ENCODE results near the gene PFKL.
"Not testable (repeated sequence)": the region's sequence is repeated elsewhere in the genome, so short reads cannot be mapped to it uniquely, and the experiment has no call there.

PFKL gene

DNA sequence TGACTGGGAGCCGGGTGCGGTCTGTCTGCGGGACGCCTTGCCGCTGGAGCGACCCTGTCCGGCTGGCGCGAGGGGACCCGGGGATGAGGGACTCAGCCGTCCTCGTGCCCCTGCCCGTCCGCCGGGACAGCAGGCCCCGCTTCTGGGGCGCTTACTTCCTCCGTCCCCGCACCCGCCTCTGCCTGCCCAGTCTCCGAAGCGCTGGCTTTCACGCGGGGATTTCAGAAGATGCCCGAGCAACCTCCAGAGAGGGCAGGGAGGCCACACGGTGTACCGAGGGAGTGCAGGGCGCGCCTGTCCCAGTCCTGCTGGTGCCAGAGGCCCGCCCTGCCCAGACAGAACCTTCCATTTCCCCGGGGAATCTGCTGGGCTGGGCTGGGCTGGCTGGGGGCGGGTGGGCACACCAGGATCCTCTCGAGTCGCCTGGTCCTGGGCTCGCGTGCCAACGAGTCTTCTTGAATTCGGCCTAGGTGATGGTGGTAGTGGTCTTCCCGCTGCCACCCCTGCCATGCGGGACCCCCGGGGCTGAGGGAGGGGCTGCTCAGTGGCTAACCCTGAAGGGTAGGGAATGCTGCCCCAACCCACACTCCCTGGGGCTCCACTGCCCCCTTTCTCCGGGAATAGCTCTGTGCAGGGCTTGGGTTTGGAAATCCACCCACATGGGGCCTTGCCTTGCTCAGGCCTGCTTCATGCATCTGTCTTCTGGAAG, 51.1 kb downstream of the PFKL start:
- no peak for DNase-seq
- intact Hi-C loops (cut with DNase I): no loop called here

DNA sequence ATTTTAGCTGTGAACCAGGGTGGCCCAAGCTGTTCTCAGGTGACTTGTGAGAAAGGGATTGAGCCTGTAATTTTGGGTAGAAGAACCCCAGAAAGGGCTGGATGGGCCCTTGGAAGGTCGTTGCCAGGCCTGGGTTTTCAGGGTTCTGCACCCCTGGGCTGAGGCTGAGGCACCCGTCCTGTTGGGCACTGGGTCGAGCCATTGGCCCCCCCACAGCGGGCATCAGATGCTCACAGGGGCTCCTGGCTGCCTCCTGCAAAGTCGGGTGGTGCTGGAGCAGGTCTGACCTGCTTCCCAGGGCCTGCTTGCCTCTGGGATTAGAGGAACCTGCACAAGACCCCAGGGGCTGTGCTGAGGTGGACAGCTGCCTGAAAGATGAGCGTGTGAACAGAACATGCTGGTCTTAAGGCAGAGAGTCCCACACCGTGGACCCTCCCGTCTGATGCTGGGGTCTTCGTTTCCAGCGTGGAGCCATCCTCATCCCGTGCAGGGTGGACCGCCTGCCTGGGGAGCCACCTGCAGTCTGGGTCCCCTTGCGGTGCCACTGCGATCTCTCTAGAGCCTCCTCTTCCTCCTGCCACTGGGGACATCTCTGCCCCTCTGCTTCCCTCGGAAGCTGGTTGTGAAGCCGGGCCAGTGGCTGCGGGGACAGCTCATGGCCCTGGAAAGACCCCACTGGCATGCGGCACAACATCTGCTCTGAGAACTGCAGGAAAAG, 51.8 kb downstream of the PFKL start:
- intact Hi-C loops (cut with DNase I): no loop called here
- no peak for DNase-seq

DNA sequence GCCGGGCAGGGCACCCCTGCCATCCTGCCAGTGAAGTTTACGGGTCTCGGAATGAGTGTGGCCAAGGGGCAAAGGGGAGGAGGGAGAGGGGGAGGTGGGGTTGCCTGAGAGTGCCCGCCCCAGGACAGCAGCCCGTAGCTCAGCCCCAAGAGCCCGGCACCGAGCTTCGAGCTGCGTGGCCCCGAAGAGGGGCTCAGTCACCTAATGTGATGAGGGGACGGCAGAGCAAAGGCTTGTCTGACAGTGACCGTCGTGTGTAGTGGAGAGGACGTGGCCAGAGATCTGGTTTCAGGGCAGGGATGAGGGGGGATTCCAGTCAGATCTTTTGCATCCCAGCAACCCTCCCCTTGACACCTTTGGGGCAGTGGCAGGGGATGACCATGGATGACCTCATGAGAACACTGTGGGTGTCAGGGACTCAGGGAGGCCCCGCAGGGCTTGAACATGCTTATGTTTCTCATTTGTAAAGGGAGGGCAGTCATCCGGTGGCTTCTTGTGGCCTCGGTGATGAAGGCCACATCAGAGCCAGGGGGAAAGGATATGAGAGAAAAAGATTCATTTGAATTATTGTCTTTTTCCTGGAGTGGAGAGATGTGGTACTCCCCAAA, 52.5 kb downstream of the PFKL start:
- no peak for DNase-seq
- intact Hi-C loops (cut with DNase I): no loop called here

DNA sequence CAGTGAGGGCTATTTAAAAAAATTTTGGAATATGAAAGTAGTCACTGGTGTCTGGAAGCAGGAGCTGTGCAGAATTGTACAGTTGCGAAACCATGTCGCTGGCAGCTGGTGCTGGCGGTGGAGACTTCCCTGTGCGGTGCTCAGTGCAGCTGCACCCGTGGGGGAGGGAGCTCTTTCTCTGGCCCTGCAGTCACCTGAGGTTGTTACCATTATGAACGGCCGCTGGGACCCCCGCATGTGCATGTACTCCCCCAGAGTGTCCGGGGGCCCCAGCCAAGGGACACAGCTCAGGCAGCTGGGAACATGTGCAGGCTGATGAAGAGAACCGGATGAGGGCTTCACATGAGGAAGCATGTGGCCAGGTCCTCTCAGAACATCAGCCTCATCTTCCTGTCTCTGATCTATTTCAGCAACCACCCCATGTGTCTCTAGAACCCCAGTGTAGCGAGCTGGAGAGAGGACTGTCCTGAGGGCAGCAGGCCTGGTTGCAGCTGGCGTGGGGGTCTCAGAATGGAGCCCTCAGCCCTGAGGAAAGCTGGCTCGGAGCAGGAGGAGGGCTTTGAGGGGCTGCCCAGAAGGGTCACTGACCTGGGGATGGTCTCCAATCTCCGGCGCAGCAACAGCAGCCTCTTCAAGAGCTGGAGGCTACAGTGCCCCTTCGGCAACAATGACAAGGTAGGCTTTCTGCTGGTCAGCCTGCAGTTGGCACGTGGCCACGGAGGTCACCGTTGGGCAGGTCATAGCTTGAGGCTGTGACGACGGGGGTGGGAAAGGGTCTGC, 53.5 kb downstream of the PFKL start, which contains the start of gene TRPM2:
Gene TRPM2, plus strand, starts transcription at position 431 of the 780 bp plus-strand sequence. Its CDS starts 80 bp downstream, at position 511.
- intact Hi-C loops (cut with DNase I): no loop called here
- DNase-seq: peak in 7 of 42 donors; percentile 15 to 58 (median 47)

DNA sequence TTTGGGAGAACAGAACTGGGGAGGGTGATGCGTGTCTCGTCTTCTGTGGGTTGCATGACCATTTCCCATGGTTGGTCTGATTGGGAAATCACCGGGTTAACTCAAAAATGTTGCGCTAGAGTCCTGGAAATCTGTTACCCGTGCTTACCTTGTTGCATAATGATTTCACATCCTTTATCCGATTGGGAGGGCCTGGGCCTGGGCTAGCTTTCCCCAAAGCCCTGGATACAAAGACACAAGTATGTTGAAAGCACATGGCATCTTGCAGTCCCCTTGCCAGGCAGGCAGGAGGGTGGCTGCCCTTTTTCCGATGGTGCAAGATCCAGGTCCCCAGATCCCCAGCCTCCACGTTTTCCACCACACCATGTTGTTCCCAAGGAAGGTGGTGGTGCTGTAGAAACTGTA, 54.1 kb downstream of the PFKL start:
- DNase-seq: no peak
- intact Hi-C loops (cut with DNase I): no loop called here

DNA sequence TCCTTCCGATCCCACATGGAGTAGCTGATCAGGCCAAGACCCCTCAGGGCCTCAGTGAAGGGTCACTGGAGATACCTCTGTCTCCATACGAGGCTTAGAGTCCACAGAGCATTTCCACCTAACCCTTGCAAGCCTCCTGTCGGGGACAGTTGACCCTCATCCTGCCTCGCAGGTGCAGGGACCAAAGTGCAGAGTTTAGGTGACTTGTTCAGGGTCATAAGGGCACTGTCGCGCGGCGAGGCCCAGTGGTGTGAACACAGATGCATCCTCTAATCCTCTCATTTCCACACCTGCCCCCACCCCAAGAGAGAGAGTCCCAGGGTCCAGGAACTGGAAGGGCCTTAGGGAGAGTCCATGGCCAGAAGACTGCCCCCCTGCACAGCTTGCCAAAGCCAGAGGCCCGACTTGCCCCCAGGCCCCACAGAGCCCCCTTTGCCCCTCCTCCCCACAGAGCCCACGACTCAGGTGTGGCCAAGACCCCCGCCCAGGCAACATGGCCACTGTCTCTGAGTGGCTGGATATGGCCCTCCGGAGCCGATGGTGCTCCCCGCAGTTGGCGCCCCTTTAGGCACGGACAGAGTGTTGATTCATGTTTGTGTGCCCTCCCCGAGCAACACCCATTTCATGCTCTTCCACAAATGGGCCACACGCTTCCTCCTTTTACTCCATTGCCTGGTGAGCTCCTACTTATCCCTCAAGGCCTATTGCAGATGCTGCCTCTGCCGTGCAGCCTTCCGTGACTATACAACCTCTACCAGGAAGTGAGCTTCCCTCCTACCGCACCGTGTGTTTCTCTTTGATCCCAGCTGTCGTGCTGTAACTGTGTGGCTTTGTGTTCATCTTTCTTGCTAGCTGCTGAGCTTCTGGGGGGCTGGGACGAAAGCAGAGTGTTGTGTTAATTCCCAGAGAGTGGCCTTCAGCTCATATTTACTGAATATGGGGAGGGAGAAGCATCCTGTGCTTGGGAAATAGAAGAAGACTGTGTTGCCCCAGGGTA, 55.2 kb downstream of the PFKL start:
- DNase-seq: no peak
- intact Hi-C loops (cut with DNase I): no loop called here

DNA sequence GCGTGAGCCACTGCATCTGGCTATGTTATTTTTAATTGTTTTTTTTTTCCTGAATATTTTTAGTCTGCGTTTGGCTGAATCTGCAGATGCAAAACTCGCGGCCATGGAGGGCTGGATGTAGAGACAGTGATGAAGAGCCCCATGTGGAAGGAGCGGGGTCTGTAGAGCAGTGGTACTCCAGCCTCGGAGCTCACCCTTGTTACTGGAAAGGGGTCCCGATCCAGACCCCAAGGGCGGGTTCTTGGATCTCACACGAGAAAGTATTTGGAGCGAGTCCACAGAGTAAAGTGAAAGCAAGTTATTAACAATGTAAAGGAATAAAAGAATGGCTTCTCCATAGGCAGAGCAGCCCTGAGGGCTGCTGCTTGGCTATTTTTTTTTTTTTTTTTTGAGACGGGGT, 56.3 kb downstream of the PFKL start:
- intact Hi-C loops (cut with DNase I): no loop called here
- no peak for DNase-seq

DNA sequence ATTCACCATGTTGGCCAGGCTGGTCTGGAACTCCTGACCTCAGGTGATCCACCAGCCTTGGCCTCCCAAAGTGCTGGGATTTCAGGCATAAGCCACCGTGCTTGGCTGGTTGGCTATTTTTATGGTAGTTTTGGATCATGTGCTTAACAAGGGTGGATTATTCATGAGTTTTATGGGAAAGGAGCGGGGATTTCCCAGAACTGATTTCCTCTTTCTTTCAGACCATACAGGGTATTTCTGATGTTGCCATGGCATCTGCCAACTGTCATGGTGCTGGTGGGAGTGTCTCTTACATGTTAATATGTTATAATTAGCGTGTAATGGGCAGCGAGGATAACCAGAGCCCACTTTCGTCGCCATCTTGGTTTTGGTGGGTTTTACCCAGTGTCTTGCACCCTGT, 56.8 kb downstream of the PFKL start:
- intact Hi-C loops (cut with DNase I): no loop called here
- DNase-seq: no peak

DNA sequence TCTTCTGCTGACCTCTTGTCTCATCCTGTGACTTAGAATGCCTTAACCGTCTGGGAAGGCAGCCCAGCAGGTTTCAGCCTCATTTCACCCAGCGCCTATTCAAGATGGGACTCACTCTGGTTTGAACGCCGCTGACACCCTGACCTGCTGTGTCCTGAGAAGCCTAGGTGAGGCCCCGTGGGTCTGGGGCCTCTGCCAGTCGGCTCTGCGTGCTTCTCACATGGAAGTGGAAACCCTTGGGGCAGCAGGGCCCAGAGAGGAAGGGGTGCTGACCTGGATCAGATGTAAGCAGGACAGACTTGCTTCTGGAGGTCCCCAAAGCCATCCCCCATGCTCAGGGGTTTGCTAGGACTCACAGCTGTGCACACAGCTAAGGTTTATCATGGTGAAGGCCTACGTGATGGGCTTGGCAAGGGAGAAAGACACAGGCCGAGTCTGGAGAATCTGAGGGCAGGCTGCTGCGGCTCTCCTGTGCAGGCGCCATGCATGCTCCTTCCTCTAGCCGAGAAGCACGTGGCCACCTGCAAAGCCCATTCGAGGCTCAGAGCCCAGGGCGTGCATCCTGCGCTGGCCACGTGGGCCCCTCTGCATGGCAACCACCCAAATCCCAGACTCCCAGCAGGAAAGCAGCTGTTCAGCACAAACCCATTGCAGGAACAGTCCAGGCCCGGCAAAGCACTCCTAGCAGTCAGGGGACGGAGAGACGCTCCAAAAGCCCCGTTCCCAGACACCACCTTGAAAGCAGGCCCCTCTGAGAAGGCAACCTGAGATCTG, 57.4 kb downstream of the PFKL start:
- intact Hi-C loops (cut with DNase I): no loop called here
- no peak for DNase-seq

DNA sequence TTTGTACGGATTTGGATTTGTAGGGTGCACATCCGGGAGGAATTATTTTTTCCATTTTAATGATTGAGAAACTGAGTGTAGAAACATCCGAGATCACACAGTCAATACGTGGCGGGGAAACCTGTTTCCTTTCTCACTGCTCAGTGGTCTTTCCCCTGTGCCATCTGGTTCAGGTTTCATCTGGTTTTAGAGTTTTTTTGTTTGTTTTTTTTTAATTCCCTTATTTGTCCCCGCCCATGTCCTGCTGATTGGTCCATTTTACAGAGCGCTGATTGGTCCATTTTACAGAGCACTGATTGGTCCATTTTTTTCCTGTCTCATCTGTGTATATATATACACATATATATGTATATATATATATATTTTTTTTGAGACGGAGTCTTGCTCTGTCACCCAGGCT, 59.5 kb downstream of the PFKL start:
- intact Hi-C loops (cut with DNase I): no loop called here
- DNase-seq: no peak

DNA sequence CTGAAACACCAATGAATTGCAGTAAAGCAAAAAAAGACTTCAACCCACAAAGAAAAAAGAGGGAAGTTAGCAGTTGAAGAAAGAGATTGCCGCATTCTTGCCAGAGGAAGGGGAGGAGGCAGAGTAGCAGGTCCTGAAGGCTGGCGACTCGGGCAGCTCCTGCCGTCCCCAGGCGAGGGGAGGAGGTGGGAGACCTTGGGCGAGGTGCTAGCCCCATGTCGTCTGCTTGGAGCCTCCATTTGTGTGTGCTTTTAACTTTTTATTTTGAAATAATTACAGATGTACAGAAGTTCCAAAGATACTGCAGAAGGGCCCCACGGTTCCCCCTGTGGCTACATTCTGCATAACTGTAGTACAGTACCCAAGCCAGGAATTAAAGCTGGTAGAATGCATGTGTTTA, 60.3 kb downstream of the PFKL start:
- intact Hi-C loops (cut with DNase I): no loop called here

DNA sequence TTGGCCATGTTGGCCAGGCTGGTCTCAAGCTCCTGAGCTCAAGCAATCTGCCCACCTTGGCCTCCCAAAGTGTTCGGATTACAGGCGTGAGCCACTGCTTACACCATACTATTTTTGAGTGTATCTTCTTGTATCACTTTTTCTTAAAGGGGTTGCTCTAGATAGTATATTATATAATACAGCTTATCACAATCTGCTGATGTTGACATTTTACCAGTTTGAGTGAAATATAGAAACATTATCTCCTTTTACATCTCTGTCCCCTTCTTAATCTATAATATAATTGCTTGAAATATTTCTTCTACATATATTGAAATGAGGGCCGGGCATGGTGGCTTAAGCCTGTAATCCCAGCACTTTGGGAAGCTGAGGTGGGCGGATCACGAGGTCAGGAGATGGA, 62.0 kb downstream of the PFKL start:
- peak in 1 of 42 donors; percentile 3 for DNase-seq
- intact Hi-C loops (cut with DNase I): not testable (repeated sequence)

More for the DNA sequence above, 60.3 kb downstream of the PFKL start:
- DNase-seq: no peak

DNA sequence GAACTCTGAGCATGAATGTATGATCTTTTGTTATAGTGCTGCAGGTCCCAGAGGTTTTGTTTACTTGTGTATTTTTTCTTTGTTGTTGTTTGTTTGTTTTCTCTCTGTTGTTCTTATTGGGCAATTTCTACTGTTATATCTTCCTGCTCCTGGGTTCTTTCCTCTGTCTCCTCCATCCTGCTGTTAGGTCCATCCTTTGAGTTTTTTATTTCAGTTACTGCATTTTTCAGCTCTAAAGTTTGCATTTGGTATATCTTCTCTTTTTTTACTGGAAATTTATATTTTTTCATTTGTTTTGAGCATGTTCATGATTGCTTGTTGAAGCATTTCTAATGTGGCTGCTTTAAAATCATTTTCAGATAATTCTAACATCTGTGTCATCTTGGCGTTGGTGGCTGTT, 63.4 kb downstream of the PFKL start:
- intact Hi-C loops (cut with DNase I): no loop called here
- no peak for DNase-seq

DNA sequence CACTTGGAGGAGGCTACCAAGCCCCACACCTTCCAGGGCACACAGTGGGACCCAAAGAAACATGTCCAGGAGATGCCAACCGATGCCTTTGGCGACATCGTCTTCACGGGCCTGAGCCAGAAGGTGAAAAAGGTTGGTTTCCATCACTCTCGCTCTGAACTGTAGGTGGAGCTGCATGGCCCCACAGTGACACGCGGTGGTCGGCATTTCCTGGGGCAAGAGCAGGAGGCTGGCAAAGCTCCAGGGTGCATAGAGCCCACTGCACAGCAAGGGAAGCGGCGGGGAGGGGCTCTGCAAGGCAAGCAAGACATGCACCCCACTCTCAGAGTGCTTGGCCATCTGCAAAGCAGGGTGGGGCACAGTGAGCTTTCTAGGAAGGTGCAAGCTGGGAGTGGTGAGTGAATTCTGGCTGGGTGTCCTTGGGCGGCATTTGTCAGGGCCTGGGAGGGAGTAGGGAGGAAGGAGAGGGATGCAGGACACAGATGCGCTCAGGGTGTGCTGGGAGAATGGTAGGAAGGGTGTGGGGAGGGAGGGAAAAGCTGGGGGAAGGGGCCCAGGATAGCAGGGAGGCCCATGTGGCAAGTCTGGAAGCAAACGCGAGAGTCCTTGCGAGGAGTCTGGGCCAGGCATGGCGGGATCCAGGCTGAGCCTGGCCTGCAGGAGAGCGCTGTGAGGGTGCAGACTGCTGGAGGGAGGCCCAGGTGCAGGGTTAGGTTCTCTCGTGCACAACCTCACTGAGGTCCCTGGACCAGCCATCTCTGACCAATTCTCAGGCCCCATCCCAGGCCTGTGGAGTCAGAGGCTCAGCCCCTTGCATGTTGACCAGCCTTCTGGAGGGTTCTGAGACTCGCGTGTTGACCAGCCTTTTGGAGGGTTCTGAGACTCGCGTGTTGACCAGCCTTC, 64.5 kb downstream of the PFKL start:
- intact Hi-C loops (cut with DNase I): no loop called here
- peak in 4 of 42 donors; percentile 3 to 27 (median 18) for DNase-seq

DNA sequence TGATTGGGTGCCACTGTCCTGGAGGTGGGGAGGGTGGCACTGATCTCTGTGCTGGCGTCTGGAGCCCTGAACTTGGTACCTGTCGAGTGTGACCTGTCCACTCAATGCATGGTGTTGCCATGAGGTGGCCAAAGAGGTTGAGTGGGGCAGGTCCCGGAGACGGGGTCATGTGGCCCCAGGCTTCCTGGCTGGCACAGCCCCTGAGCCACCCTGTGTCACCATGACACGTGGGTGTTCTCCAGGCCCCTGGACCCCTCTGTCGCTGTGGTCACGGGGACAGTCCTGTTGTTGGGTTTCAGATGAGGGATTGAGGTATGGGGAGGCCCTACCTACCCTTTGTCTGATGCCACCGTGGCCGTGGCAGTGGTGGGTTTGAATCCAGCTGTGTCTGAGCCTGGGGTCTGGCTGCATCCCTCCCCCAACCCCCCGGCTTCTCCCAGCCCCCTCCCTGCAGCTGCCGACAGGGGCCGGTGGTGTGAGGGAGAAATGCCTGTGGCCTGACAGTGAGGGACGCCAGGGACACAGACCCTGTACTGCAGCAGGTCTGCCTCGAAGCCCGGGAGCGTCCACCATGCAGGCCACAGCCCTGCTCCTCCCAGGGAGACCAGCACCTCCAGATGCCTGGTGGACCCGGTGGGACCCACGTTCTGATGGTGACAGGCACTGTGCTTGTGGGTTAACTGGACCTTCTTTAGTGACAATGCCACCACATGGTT, 65.6 kb downstream of the PFKL start:
- intact Hi-C loops (cut with DNase I): no loop called here
- DNase-seq: peak in 5 of 42 donors; percentile 4 to 17 (median 12)

Data from head of caudate nucleus (tissue), 42 donors.